ENCODE results near the gene ANKRA2. TPM values are rescaled to one million over a fixed set of nuclear protein-coding genes. Genes with fewer than 3 reads are reported as not detected.

Gene ANKRA2
- total RNA-seq, 3 donors from 2014 or later (not counting 1 experiment from before 2014, with no cell fraction given) = 37.4 to 44.4 (median 41.9) TPM

- Mint-ChIP-seq H3K4me1 (no peaks in the 10 kb centered on the region), H3K27me3 (ENCODE audit: low read depth in 2 of 2) (peaks cover 30 to 40% of the 10 kb centered on the region in 2 donors), H3K36me3 (no peaks in the 10 kb centered on the region)
Measured at GRCh38 chr5:73532195-73532594, 33.2 kb downstream of the ANKRA2 start.

GRCh38 chr5:73531356-73531755 is 34.1 kb downstream of the ANKRA2 start:
- H3K4me3 Mint-ChIP-seq = no peak overlapping the region
- no peak overlapping the region for H3K27ac Mint-ChIP-seq

More at GRCh38 chr5:73532195-73532594, 33.2 kb downstream of the ANKRA2 start:
- Histone ChIP-seq H3K9me3 (ENCODE audit: control insufficient read depth, insufficient read depth, low read length) (no peaks in the 10 kb centered on the region), H3K27me3 (ENCODE audit: control insufficient read depth, insufficient read depth, low read length) (no peaks in the 10 kb centered on the region), H3K27ac (ENCODE audit: low read length) (no peak overlapping the region), H3K4me1 (ENCODE audit: control insufficient read depth, insufficient read depth, low read length) (no peaks in the 10 kb centered on the region), H3K36me3 (ENCODE audit: control insufficient read depth, insufficient read depth, low read length) (no peaks in the 10 kb centered on the region), H3K4me3 (ENCODE audit: low read length) (no peak overlapping the region)
- Mint-ChIP-seq H3K27ac (no peak overlapping the region), H3K4me3 (no peak overlapping the region), H3K9me3 (no peaks in the 10 kb centered on the region)
- no peak for ATAC-seq
- TF ChIP-seq, protein P1, sequence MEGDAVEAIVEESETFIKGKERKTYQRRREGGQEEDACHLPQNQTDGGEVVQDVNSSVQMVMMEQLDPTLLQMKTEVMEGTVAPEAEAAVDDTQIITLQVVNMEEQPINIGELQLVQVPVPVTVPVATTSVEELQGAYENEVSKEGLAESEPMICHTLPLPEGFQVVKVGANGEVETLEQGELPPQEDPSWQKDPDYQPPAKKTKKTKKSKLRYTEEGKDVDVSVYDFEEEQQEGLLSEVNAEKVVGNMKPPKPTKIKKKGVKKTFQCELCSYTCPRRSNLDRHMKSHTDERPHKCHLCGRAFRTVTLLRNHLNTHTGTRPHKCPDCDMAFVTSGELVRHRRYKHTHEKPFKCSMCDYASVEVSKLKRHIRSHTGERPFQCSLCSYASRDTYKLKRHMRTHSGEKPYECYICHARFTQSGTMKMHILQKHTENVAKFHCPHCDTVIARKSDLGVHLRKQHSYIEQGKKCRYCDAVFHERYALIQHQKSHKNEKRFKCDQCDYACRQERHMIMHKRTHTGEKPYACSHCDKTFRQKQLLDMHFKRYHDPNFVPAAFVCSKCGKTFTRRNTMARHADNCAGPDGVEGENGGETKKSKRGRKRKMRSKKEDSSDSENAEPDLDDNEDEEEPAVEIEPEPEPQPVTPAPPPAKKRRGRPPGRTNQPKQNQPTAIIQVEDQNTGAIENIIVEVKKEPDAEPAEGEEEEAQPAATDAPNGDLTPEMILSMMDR (IDR thresholded peaks at IDR 0.05) = no peak
- WGBS (ENCODE audit: insufficient coverage) = 75% methylated on average over 5 of the region's 5 CpGs
- intact Hi-C loops (cut with micrococcal nuclease) = no loop called here
- no peak for DNase-seq

DNA sequence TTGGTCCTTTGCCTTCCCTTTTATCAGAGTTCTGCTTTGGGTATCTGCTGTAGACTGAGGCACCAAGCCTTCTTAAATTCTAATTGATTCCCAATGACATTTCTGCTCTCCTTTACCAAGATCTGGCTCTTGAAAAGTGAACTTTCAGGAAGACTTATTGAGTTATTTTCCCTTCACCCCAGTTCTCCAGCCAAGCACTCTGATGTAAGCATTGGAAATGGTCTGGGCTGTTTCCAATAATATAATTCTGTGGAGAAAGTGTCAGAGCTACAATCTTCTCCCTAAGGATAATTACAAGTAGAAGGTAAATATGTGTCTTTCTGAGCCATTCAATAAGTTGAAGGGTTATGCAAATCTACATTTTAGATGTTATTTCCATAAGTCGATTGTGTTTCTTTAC is 36.4 kb downstream of the ANKRA2 start:
- no peaks in the 10 kb centered on the region for H3K4me1 Mint-ChIP-seq
- no peak overlapping the region for H3K27ac ChIP-seq (ENCODE audit: low read length)

More at GRCh38 chr5:73531356-73531755, 34.1 kb downstream of the ANKRA2 start:
- H3K27me3 Mint-ChIP-seq (ENCODE audit: low read depth in 2 of 2) = peaks cover 30 to 43% of the 10 kb centered on the region in 2 donors
- TF ChIP-seq, protein P1 (IDR thresholded peaks at IDR 0.05) = no peak
- H3K9me3 ChIP-seq (ENCODE audit: control insufficient read depth, insufficient read depth, low read length) = no peaks in the 10 kb centered on the region
- no peaks in the 10 kb centered on the region for H3K4me1 ChIP-seq (ENCODE audit: control insufficient read depth, insufficient read depth, low read length)
- no peaks in the 10 kb centered on the region for H3K36me3 ChIP-seq (ENCODE audit: control insufficient read depth, insufficient read depth, low read length)
- intact Hi-C loops (cut with micrococcal nuclease) = no loop called here
- 91% methylated on average over 1 of the region's 1 CpG for WGBS (ENCODE audit: insufficient coverage)
- H3K27me3 ChIP-seq (ENCODE audit: control insufficient read depth, insufficient read depth, low read length) = peaks cover 2% of the 10 kb centered on the region
- no peaks in the 10 kb centered on the region for H3K36me3 Mint-ChIP-seq
- H3K9me3 Mint-ChIP-seq = no peaks in the 10 kb centered on the region
- no peak overlapping the region for H3K27ac ChIP-seq (ENCODE audit: low read length)
- DNase-seq (no peak), ATAC-seq (no peak)
- no peaks in the 10 kb centered on the region for H3K4me1 Mint-ChIP-seq
- H3K4me3 ChIP-seq (ENCODE audit: low read length) = no peak overlapping the region

More for the DNA sequence above, 36.4 kb downstream of the ANKRA2 start:
- Histone ChIP-seq H3K4me1 (ENCODE audit: control insufficient read depth, insufficient read depth, low read length) (no peaks in the 10 kb centered on the region), H3K36me3 (ENCODE audit: control insufficient read depth, insufficient read depth, low read length) (no peaks in the 10 kb centered on the region), H3K27me3 (ENCODE audit: control insufficient read depth, insufficient read depth, low read length) (peaks cover 2% of the 10 kb centered on the region), H3K9me3 (ENCODE audit: control insufficient read depth, insufficient read depth, low read length) (no peaks in the 10 kb centered on the region), H3K4me3 (ENCODE audit: low read length) (no peak overlapping the region)
- ATAC-seq (no peak), DNase-seq (no peak)
- peaks cover 22 to 30% of the 10 kb centered on the region in 2 donors for H3K27me3 Mint-ChIP-seq (ENCODE audit: low read depth in 2 of 2)
- H3K9me3 Mint-ChIP-seq = no peaks in the 10 kb centered on the region
- no peak overlapping the region for H3K4me3 Mint-ChIP-seq
- TF ChIP-seq, protein P1 (IDR thresholded peaks at IDR 0.05) = no peak
- no peak overlapping the region for H3K27ac Mint-ChIP-seq
- H3K36me3 Mint-ChIP-seq = no peaks in the 10 kb centered on the region
- intact Hi-C loops (cut with micrococcal nuclease) = no loop called here
- WGBS (ENCODE audit: insufficient coverage) = no CpG with 5 or more reads among the region's 1 CpG
